Measurements from ENCODE around the gene ZNF619.

Gene ZNF619

GRCh38 chr3:40487172-40487571 lies 10.2 kb downstream of the ZNF619 start:
- ChIA-PET POLR2A (ENCODE audit: low non-redundant PET) (no interaction called here), CTCF (no interaction called here)
- H3K27ac ChIP-seq: no peak overlapping the region
- no peak for TF ChIP-seq CTCF (conservative IDR thresholded peaks at IDR 0.05; ENCODE audit: low read depth)
- no peak for DNase-seq (ENCODE audit: low spot score)

GRCh38 chr3:40490916-40491315 lies 14.0 kb downstream of the ZNF619 start:
- no peak overlapping the region for H3K27ac ChIP-seq
- CTCF ChIA-PET: no interaction called here
- POLR2A ChIA-PET (ENCODE audit: low non-redundant PET): no interaction called here
- no peak for TF ChIP-seq CTCF (conservative IDR thresholded peaks at IDR 0.05; ENCODE audit: low read depth)
- DNase-seq (ENCODE audit: low spot score): no peak

- no peak overlapping the region for H3K27ac ChIP-seq
- POLR2A ChIA-PET (ENCODE audit: low non-redundant PET): no interaction called here
- CTCF ChIA-PET: no interaction called here
- no peak for DNase-seq (ENCODE audit: low spot score)
- no peak for TF ChIP-seq CTCF (conservative IDR thresholded peaks at IDR 0.05; ENCODE audit: low read depth)
These were observed 17.8 kb downstream of the ZNF619 start for GRCh38 chr3:40494698-40495097.

GRCh38 chr3:40497288-40497687 lies 20.4 kb downstream of the ZNF619 start:
- TF ChIP-seq CTCF (conservative IDR thresholded peaks at IDR 0.05; ENCODE audit: low read depth): no peak
- H3K27ac ChIP-seq: no peak overlapping the region
- POLR2A ChIA-PET (ENCODE audit: low non-redundant PET): no interaction called here
- no peak for DNase-seq (ENCODE audit: low spot score)
- CTCF ChIA-PET: no interaction called here

GRCh38 chr3:40499952-40500351 lies 23.0 kb downstream of the ZNF619 start:
- ChIA-PET CTCF (no interaction called here), POLR2A (ENCODE audit: low non-redundant PET) (no interaction called here)
- no peak for TF ChIP-seq CTCF (conservative IDR thresholded peaks at IDR 0.05; ENCODE audit: low read depth)
- no peak for DNase-seq (ENCODE audit: low spot score)
- no peak overlapping the region for H3K27ac ChIP-seq

- ChIA-PET CTCF (no interaction called here), POLR2A (ENCODE audit: low non-redundant PET) (no interaction called here)
- H3K27ac ChIP-seq: no peak overlapping the region
- no peak for TF ChIP-seq CTCF (conservative IDR thresholded peaks at IDR 0.05; ENCODE audit: low read depth)
- no peak for DNase-seq (ENCODE audit: low spot score)
These were observed 25.1 kb downstream of the ZNF619 start for GRCh38 chr3:40502034-40502433.

Measured in RWPE1 (cell line).